NCI-H187 (cell line): Measurements from ENCODE around the gene APLP2.
A peak's percentile ranks its signal among the peaks of the same experiment; 100 is the strongest.
"Not testable (repeated sequence)": the region's sequence is repeated elsewhere in the genome, so short reads cannot be mapped to it uniquely, and the experiment has no call there.

Experiments used
- DNase-seq, 2 experiments: peaks; one replicate each; lab custom pipeline; 2025; lab: John Stamatoyannopoulos, UW

APLP2 gene

DNA sequence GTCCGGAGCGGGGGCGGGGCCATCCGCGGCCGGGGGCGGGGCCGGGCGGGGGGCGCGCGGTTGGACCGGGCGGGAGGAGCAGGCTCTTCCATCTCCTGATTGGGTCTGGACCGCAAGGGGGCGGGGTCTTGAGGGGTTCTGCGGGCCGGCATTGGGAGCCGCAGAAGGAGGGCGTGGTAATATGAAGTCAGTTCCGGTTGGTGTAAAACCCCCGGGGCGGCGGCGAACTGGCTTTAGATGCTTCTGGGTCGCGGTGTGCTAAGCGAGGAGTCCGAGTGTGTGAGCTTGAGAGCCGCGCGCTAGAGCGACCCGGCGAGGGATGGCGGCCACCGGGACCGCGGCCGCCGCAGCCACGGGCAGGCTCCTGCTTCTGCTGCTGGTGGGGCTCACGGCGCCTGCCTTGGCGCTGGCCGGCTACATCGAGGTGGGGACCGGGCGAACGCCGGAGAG is at the start of gene APLP2:
Gene APLP2, plus strand, starts transcription at position 236 of the 450 bp plus-strand sequence. Its CDS starts 84 bp downstream, at position 320.
- peak; percentile 94 to 95 for DNase-seq

DNA sequence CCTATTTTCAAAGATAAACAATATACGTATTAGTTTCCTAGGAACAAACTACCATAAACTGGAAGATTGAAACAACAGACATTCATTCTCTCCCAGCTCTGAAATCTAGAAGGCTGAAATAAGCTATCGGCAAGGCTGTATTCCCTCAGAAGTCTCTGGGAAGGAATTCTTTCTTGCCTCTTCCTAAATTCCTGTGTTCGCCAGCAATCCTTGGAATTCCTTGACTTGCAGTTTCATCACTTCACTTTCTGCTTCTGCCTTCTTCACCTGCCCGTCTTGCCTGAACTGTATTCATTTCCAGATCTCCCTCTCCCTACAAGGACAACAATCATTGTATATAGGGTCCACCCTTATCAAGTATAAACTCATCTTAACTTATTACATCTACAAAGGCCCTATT is 49.4 kb upstream of the APLP2 start:
- DNase-seq: no peak

- not testable (repeated sequence) for DNase-seq
These were observed 48.1 kb upstream of the APLP2 start for GRCh38 chr11:130021606-130022005.

- no peak for DNase-seq
These were observed 46.9 kb upstream of the APLP2 start for GRCh38 chr11:130022799-130023198.

DNA sequence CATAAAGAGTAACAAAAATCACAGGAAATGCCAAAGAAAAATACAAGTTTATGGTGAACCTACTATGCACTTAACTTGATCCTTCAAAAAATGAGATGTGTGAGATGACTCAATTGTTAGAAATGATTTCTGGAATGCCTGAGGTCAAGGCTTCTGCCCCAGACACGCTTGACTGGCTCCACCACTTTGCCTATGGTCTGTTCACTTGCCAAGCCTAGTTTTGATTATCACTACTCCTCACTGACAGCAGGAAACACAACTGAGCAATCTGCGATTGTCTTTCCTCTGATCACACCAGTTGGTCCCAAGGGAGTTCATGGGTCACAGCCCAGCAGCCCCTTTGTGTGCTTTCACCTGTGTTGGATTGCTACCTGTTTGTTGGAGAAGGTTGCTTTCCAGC is 46.5 kb upstream of the APLP2 start:
- no peak for DNase-seq

- DNase-seq: no peak
These were observed 45.3 kb upstream of the APLP2 start for GRCh38 chr11:130024361-130024760.

DNA sequence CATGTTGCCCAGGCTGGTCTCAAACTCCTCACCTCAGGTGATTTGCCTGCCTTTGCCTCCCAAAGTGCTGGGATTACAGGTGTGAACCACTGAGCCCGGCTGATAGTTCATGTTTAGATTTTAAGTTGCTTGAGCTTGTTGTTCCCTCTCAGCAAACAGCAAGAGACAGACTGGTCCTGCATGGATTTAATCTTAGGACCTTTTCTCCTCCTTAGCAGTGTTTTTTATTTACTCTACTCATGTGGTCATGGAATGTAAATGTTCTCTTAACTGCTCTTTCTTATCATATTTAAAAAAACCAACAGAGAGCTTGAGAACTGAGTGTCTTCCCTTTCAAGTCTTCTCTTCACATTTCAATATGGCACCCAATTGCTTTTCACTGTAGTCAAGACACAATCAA is 44.3 kb upstream of the APLP2 start:
- no peak for DNase-seq

DNA sequence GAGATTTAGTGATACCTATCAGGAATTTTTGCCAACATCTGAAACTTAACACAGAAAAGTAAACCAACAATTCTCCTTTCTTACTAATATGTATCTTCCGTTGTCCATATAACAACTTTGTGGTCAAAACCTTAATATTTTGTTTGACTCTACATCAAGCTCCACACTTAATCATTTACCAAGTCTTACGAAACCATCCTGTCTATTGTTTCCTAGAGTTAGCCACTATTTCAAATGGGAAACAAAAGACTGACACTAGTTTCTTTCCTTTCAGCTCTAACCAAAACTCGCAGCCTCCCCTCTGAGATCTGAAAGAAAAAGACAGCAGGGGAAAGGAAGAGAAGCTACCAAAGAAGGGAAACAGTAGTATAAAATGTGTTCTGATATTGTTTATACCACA is 40.6 kb upstream of the APLP2 start:
- DNase-seq: no peak

DNA sequence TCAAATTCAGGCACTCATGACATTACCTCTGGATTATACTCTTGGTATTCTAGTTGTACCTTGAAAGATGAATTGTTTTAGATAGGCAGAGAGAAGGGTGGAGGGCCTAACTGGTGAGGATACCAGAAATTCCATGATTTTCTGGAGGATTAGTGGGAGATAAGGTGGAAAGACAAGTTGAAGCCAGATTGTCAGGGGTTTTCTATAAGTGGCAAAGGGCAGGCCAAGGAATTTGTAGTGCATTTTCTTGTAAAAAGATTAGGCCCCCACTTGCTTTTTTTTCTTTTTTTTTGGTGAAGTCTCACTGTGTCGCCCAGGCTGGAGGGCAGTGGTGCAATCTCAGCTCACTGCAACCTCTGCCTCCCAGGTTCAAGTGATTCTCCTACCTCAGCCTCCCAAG is 38.6 kb upstream of the APLP2 start:
- DNase-seq: no peak

DNA sequence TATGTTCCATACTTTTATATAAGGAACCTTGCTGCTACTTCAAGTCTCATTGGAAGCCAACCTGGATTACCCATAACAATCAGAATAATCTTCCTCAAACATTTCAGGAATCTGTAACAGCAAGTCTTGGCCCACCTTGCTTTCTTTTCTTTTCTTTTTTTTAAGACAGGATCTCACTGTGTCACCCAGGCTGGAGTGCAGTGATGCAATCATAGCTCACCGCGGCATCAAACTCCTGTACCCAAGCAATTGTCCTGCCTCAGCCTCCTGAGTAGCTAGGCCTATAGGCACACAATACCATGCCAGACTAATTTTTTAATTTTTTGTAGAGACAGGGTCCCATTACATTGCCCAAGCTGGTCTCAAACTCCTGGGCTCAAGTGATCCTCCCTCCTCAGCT is 37.7 kb upstream of the APLP2 start:
- DNase-seq: no peak

DNA sequence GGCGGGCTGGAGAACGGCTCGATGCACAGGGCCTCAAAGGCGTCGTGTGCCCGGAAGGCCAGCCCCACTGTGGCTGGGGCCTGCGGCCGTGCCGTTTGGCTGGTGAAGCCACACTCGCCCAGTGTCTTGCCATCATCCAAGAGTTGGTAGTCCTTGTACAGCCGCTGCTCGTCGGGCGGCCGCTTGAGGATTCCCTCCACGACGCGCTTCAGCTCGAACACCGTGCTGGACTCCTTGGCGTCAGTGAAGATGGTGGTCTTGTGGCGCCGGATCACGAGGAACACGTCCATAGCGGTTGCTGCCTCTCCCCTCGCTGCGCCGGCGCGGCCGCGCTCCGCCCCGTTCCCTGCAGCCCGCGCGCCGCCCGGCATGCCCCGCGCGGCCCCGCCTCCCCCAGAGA is 36.8 kb upstream of the APLP2 start:
- DNase-seq: no peak

DNA sequence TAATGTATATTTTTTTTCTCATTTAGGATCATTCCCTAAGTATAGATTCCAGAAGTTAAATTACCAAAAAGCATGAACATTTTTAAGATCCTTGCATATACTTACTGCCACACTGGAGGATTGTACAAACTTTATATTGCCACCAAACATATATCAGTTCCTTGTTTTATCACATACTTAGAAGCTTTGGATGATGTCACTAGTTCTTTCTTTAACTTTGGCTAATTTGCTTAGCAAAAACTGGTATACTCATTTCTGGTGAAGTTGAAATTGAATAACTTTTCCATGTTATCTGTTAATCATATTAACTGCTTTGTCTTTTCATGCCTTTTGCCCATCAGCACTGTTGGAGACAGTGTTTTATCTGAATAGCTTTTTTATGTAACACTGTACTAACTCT is 35.5 kb upstream of the APLP2 start:
- no peak for DNase-seq

DNA sequence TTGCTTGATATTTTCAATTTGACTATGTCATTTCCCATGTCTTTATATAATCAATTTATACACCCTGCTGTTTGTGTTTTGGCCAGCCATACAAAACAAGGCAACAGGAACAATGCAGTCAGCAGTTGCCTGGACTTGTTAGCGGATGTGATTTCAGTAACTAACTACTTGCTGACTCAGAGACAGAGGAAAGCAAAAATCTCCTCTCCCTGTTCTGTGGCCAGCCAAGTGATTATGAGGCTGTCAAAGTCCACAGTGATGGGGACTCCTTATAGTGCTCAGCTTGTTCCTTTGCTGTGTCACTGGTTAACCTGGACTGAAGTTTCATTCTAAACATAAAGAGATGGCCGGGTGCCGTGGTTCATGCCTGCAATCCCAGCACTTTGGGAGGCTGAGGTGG is 32.6 kb upstream of the APLP2 start:
- DNase-seq: no peak

- no peak for DNase-seq
These were observed 31.7 kb upstream of the APLP2 start for GRCh38 chr11:130037881-130038585.

- DNase-seq: no peak
These were observed 29.3 kb upstream of the APLP2 start for GRCh38 chr11:130040281-130040940.

- no peak for DNase-seq
These were observed 27.6 kb upstream of the APLP2 start for GRCh38 chr11:130042093-130042591.

DNA sequence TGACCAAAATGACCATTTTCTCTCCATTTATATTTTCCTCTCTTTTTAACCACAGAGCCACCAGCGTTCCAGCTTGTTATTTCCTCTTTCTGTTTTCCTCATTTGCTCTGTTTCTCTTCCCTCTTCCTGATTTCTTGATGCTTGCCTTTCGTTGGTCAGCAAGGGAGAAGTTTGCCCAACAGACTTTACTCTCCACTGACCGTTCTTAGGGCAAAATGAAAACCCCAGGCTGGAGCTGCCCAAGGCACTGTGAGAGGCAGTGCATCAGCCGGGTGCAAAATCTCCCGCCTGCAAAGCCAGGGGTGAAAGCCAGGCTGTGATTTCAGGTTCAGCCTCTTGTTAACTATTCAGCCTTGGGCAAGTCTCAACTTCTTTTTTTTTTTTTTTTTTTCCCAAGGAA is 26.1 kb upstream of the APLP2 start:
- no peak for DNase-seq

GRCh38 chr11:130047141-130047540 is 22.6 kb upstream of the APLP2 start:
- no peak for DNase-seq

DNA sequence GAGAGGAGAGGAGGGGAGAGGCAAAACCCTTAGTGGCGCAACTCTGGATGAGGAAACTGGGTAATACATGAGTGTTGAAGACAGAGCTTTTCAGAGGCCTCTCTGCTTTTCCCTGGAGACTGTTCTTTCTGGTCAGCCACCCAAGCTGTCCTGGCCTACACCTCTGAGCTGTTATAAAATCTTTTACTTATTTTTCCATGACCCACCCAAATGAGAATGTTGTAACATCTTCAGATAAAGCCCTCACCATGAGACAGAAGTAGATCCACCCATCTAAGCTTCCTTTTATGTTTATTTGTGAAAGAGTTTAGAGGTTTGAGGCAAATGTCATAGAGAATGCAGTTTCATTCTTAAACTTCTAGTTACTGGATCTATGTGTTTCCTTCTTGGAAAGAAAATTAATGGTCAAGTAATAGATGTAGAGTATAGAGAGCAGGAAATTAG is 20.3 kb upstream of the APLP2 start:
- no peak for DNase-seq

- no peak for DNase-seq
These were observed 19.4 kb upstream of the APLP2 start for GRCh38 chr11:130050257-130050656.

DNA sequence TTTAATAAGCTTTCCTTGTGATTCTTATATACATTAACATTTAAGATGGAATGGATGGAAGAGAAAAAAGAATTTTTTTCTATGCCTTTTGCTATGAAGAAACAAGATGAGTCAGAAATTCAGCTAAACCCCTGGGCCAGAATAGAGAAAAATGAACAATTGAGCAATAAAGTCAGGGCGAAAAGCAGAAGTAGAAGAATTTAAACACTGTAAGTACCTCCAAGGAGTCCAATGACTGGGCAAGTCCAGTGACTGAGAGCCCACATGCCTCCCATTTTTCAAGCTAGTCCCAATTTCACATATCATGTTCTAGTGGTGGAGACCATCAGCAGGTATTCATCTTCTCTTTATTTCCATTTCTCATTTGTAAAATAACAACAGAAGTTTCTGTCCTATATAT is 18.6 kb upstream of the APLP2 start:
- DNase-seq: no peak

DNA sequence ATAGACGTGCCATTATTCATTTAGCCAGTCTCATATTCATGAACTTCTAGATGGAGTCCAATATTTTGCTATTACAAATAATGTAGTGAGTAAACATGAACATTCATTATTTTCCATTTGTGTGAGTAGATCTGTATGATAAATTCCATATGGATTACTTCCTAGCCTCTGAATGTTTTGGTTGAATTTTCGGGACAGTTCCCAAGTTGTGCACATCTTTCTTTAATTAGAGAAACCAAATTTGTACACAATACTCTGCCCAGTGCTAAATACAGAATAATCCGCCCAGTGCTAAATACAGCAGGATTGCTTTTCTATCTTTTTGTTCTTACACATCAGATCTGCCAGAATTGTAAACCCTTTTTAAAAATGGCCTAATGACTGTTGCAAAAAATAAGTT is 17.1 kb upstream of the APLP2 start:
- DNase-seq: no peak

- DNase-seq: no peak
These were observed 14.7 kb upstream of the APLP2 start for GRCh38 chr11:130054966-130055365.

DNA sequence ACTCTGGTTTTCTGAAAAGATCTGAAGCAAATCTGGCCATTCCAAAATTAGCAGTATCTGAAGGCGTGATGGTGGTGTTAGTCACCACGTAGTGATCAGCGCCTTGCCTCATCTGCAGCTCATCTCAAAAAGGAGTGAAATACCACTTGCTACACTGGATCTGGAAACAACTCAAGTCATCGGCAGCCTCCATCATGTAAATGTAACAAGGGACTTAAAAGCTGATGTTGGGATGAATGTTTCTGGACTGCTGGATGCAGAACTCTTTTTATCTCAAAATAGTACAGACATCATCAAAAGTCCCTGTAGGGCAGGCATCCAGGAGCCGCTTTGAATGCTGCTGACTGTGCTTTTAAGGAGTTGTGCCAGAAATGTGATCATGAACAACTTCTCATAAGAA is 14.1 kb upstream of the APLP2 start:
- DNase-seq: no peak
